Measurements from ENCODE around the gene CDK6.
A peak's percentile ranks its signal among the peaks of the same experiment; 100 is the strongest.
"Not testable (repeated sequence)": the region's sequence is repeated elsewhere in the genome, so short reads cannot be mapped to it uniquely, and the experiment has no call there.

Gene CDK6

GRCh38 chr7:92612501-92612900 is 223.9 kb downstream of the CDK6 start:
- no peak for DNase-seq (ENCODE audit: low read depth)
- no peak overlapping the region for H3K4me3 ChIP-seq (ENCODE audit: low read length)
- TF ChIP-seq, protein P1, sequence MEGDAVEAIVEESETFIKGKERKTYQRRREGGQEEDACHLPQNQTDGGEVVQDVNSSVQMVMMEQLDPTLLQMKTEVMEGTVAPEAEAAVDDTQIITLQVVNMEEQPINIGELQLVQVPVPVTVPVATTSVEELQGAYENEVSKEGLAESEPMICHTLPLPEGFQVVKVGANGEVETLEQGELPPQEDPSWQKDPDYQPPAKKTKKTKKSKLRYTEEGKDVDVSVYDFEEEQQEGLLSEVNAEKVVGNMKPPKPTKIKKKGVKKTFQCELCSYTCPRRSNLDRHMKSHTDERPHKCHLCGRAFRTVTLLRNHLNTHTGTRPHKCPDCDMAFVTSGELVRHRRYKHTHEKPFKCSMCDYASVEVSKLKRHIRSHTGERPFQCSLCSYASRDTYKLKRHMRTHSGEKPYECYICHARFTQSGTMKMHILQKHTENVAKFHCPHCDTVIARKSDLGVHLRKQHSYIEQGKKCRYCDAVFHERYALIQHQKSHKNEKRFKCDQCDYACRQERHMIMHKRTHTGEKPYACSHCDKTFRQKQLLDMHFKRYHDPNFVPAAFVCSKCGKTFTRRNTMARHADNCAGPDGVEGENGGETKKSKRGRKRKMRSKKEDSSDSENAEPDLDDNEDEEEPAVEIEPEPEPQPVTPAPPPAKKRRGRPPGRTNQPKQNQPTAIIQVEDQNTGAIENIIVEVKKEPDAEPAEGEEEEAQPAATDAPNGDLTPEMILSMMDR (conservative IDR thresholded peaks at IDR 0.05; ENCODE audit: low read depth, low read length) = no peak

GRCh38 chr7:92611735-92612134 is 224.6 kb downstream of the CDK6 start:
- no peak overlapping the region for H3K4me3 ChIP-seq (ENCODE audit: low read length)
- DNase-seq (ENCODE audit: low read depth) = no peak
- TF ChIP-seq, protein P1 (conservative IDR thresholded peaks at IDR 0.05; ENCODE audit: low read depth, low read length) = no peak

GRCh38 chr7:92609921-92610518 is 226.4 kb downstream of the CDK6 start:
- TF ChIP-seq, protein P1 (conservative IDR thresholded peaks at IDR 0.05; ENCODE audit: low read depth, low read length) = peak; percentile 44
- no peak overlapping the region for H3K4me3 ChIP-seq (ENCODE audit: low read length)
- DNase-seq (ENCODE audit: low read depth) = no peak

DNA sequence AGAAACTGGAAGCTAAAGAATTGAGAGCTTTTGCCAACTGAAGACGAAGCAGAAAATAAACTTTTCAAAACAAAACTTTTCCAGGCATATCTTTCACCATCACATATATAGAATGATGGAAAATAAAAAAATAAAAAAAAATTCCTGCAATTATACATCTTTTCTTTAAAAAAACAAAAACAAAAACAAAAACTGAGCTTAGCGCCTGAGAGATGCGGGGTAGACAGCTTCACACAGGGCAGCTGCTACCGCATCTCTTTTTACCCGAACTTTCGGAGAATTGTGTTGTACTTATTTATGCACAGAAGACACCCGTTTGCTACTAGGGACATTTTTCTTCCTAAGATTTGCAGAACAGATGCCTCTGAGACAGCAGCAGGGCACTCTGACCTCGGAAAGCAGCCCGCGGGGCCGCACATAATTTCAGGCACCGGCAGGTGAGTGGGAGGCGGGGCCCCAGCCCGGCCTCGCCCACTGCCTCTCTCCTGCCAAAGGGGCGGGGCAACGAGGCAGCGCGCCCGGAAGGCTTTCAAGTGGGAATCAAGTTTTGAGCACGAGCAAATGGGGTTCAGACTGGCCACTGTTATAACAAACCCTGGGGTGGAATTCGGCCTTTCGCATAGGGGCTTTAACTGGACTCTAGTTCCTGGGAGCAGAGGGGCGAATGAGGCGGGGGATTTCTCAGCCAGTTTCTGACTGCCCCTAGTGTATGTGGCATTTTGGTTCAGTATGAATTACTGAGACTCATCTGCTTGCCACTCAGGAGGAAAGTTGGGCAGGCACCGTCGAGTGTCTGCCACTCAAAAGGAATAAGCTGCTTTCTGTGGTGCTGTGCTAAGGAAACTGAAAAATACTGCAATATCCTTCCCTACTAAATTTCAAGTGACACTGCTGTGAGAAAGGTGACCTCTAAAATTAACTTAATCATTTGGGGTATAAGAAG is 227.7 kb downstream of the CDK6 start:
- DNase-seq (ENCODE audit: low read depth) = no peak
- H3K4me3 ChIP-seq (ENCODE audit: low read length) = peak overlapping the region; percentile 41
- TF ChIP-seq, protein P1 (conservative IDR thresholded peaks at IDR 0.05; ENCODE audit: low read depth, low read length) = no peak

DNA sequence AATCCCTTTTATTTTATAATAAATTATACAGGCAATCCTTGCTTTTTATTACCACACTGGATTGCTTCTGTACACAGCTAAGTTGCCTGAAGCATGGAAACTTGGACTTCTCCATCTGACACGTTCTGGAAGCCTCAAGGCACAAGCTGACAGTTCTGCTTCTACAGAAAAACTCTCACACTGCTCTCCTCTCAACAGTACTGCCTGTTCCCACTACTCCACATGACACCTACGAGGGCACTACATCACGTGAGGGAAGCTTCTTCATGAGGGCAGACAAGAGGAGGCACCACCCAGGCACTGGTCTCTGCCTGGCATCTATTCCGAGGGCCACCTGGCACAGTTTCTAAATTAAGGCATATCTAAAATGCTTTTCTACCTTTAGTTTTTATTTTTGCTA is 229.4 kb downstream of the CDK6 start:
- no peak for DNase-seq (ENCODE audit: low read depth)
- H3K4me3 ChIP-seq (ENCODE audit: low read length) = no peak overlapping the region

DNA sequence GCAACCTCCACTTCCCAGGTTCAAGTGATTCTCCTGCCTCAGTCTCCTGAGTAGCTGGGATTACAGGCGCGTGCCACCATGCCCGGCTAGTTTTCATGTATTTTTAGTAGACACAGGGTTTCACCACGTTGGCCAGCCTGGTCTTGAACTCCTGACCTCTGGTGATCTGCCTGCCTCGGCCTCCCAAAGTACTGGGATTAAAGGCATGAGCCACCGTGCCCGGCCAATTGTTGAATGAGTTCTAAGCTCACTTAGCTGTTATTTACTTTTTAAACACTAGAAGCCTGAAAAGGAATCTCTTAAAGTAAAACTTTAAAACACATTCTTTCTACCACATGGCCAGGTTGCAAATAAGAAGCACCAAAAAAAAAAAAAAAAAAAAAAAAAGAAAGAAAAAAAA is 231.9 kb downstream of the CDK6 start:
- H3K4me3 ChIP-seq (ENCODE audit: low read length); DNase-seq (ENCODE audit: low read depth): not testable (repeated sequence)

More for the DNA sequence above, 229.4 kb downstream of the CDK6 start:
- TF ChIP-seq, protein P1 (conservative IDR thresholded peaks at IDR 0.05; ENCODE audit: low read depth, low read length) = no peak

GRCh38 chr7:92603089-92603445 is 233.3 kb downstream of the CDK6 start:
- TF ChIP-seq, protein P1 (conservative IDR thresholded peaks at IDR 0.05; ENCODE audit: low read depth, low read length) = no peak
- H3K4me3 ChIP-seq (ENCODE audit: low read length) = no peak overlapping the region
- no peak for DNase-seq (ENCODE audit: low read depth)

Measured in retinal pigment epithelial cell (primary cell).